DOHH2 (cell line): ENCODE measurements around the gene AKT2.

Experiments
- CTCF ChIP-seq: fragments of 200-600 bp; sonication (generic); IDR thresholded peaks from one replicate; pipeline ENCODE4 v1.5.1; 2014; ENCODE audit warnings: antibody characterized with exemption, mild to moderate bottlenecking, low read depth, low read length; ENCODE audit not compliant: poor library complexity, severe bottlenecking
- EZH2phosphoT487 ChIP-seq: fragments of 200-600 bp; sonication (generic); IDR thresholded peaks from 2 replicates; pipeline ENCODE4 v1.6.1; 2017; ENCODE audit warnings: borderline replicate concordance, mild to moderate bottlenecking, antibody characterized with exemption, low read length, moderate library complexity, mixed read lengths

- TF ChIP-seq CTCF (no peak), EZH2phosphoT487 (no peak)
These were observed 19.4 kb downstream of the AKT2 start for GRCh38 chr19:40265763-40266099.
